H1 (cell line): Measurements from ENCODE around the gene CEP89. TPM values are rescaled to one million over a fixed set of nuclear protein-coding genes. Genes with fewer than 3 reads are reported as not detected.

Source experiments
- CTCF ChIA-PET: fragments of 300-600 bp; sonication (Branson Sonifier 250); formaldehyde crosslinking; loops from one replicate; lab custom pipeline; 2021; ENCODE audit not compliant: partially characterized antibody; lab: Charles Lee
- POLR2A ChIA-PET: fragments of 300-600 bp; sonication (Branson Sonifier 250); formaldehyde crosslinking; loops from one replicate; lab custom pipeline; 2021; ENCODE audit warnings: inconsistent platforms; ENCODE audit not compliant: partially characterized antibody; lab: Charles Lee
- DNase-seq, 2 experiments: peaks; one replicate each; pipeline versions ENCODE4 v3.0.0 to v3.0.0-alpha.2; 2010 to 2022; ENCODE audit warnings: low spot score in 2 of 2, low read depth in 1 of 2, mixed read lengths in 1 of 2
- FAIRE-seq: peaks from 2 replicates; lab custom pipeline; 2011; peaks lifted over from hg19 to GRCh38; lab: Jason Lieb, UNC
- H2AFZ ChIP-seq: 2 replicates; pipeline ENCODE4 v1.8.1; 2012; ENCODE audit warnings: low read length, inconsistent platforms
- H2AK5ac ChIP-seq: 2 replicates; pipeline ENCODE4 v1.6.1; 2013; ENCODE audit warnings: low read depth, low read length
- H2BK120ac ChIP-seq: replicated peaks from 2 replicates; pipeline ENCODE3; 2013; ENCODE audit warnings: low read depth, low read length, inconsistent platforms
- H2BK12ac ChIP-seq: 2 replicates; pipeline ENCODE4 v1.6.1; 2013; ENCODE audit warnings: low read depth, low read length
- H2BK15ac ChIP-seq: 2 replicates; pipeline ENCODE4 v1.6.1; 2013; ENCODE audit warnings: low read length
- H2BK20ac ChIP-seq: 2 replicates; pipeline ENCODE4 v1.6.1; 2013; ENCODE audit warnings: low read length
- H2BK5ac ChIP-seq: 2 replicates; pipeline ENCODE4 v1.6.1; 2013; ENCODE audit warnings: low read depth, low read length
- H3K14ac ChIP-seq: 2 replicates; pipeline ENCODE4 v1.6.1; 2013; ENCODE audit warnings: inconsistent platforms; ENCODE audit not compliant: insufficient read length
- H3K18ac ChIP-seq: 2 replicates; pipeline ENCODE4 v1.6.1; 2013; ENCODE audit warnings: low read length; ENCODE audit errors: extremely low read depth
- H3K23ac ChIP-seq: 2 replicates; pipeline ENCODE4 v1.6.1; 2013; ENCODE audit warnings: inconsistent platforms; ENCODE audit not compliant: insufficient read length
- H3K23me2 ChIP-seq: 2 replicates; pipeline ENCODE4 v1.6.1; 2013; ENCODE audit warnings: low read depth, low read length
- H3K27ac ChIP-seq: 2 replicates; pipeline ENCODE4 v1.6.1; 2011; ENCODE audit warnings: low read depth, low read length, inconsistent platforms
- H3K27me3 ChIP-seq, 4 experiments: replicated peaks in 1 of 4; 1 replicate in 1 of 4; 2 replicates in 3 of 4; pipeline versions ENCODE4 v1.6.1 to v1.8.1; 2011 to 2013; ENCODE audit warnings: low read length in 3 of 4, mild to moderate bottlenecking in 3 of 4, inconsistent platforms in 2 of 4, mixed read lengths in 2 of 4, moderate library complexity in 1 of 4; ENCODE audit not compliant: control insufficient read depth in 3 of 4, insufficient read depth in 3 of 4; ENCODE audit errors: extremely low read depth in 1 of 4
- H3K36me3 ChIP-seq, 4 experiments: 2 replicates each; pipeline versions ENCODE4 v1.6.1 to v1.8.1; 2011 to 2013; ENCODE audit warnings: mild to moderate bottlenecking in 4 of 4, low read length in 3 of 4, moderate library complexity in 2 of 4, control low read depth in 1 of 4, inconsistent platforms in 1 of 4; ENCODE audit not compliant: insufficient read depth in 4 of 4, control insufficient read depth in 2 of 4
- H3K4ac ChIP-seq: replicated peaks from 2 replicates; pipeline ENCODE3; 2013; ENCODE audit warnings: low read length, low read depth, mixed read lengths, inconsistent platforms; ENCODE audit not compliant: insufficient read length
- H3K4me1 ChIP-seq, 4 experiments: replicated peaks in 1 of 4; 1 replicate in 1 of 4; 2 replicates in 3 of 4; pipeline versions ENCODE4 v1.6.1 to v1.8.1; 2011 to 2013; ENCODE audit warnings: low read length in 3 of 4, inconsistent platforms in 2 of 4, mixed read lengths in 1 of 4; ENCODE audit not compliant: insufficient read depth in 4 of 4, control insufficient read depth in 3 of 4
- H3K4me2 ChIP-seq, 2 experiments: 2 replicates each; pipeline versions ENCODE4 v1.6.1 to v1.8.1; 2011 to 2013; ENCODE audit warnings: low read depth in 2 of 2, low read length in 2 of 2, control low read depth in 1 of 2, inconsistent platforms in 1 of 2, mild to moderate bottlenecking in 1 of 2; ENCODE audit not compliant: insufficient read depth in 1 of 2
- H3K4me3 ChIP-seq, 4 experiments: fragments of 200-600, 300-600 bp in 1 of 4; sonication (generic), shearing (Covaris generic), sonication (Bioruptor Twin) in 1 of 4; 2 replicates each; pipeline versions ENCODE4 v1.5.1 to v1.8.1; 2011 to 2016; ENCODE audit warnings: low read length in 4 of 4, low read depth in 3 of 4, control low read depth in 2 of 4, inconsistent platforms in 2 of 4, mild to moderate bottlenecking in 2 of 4, mixed read lengths in 1 of 4, moderate library complexity in 1 of 4; ENCODE audit not compliant: insufficient read depth in 2 of 4; ENCODE audit errors: extremely low read depth in 1 of 4
- H3K56ac ChIP-seq: replicated peaks from 2 replicates; pipeline ENCODE3; 2013; ENCODE audit warnings: low read depth, mild to moderate bottlenecking, mixed read lengths, low read length, inconsistent platforms; ENCODE audit not compliant: insufficient read length
- H3K79me1 ChIP-seq: 2 replicates; pipeline ENCODE4 v1.6.1; 2013; ENCODE audit warnings: low read depth, low read length, control low read depth
- H3K79me2 ChIP-seq, 2 experiments: 2 replicates each; pipeline versions ENCODE4 v1.6.1 to v1.8.1; 2012 to 2013; ENCODE audit warnings: low read length in 2 of 2, mild to moderate bottlenecking in 2 of 2, inconsistent platforms in 1 of 2; ENCODE audit not compliant: insufficient read depth in 2 of 2, control insufficient read depth in 1 of 2
- H3K9ac ChIP-seq, 4 experiments: replicated peaks in 1 of 4; 1 replicate in 1 of 4; 2 replicates in 3 of 4; pipeline versions ENCODE4 v1.6.1 to v1.8.1; 2011 to 2013; ENCODE audit warnings: low read depth in 3 of 4, low read length in 3 of 4, control low read depth in 2 of 4, mild to moderate bottlenecking in 2 of 4, moderate library complexity in 2 of 4, inconsistent platforms in 1 of 4; ENCODE audit errors: extremely low read depth in 1 of 4
- H3K9me3 ChIP-seq, 2 experiments: 2 replicates each; pipeline versions ENCODE4 v1.6.1 to v1.8.1; 2012 to 2013; ENCODE audit warnings: mild to moderate bottlenecking in 2 of 2, moderate library complexity in 2 of 2, control low read depth in 1 of 2, inconsistent platforms in 1 of 2, low read depth in 1 of 2, low read length in 1 of 2, mixed read lengths in 1 of 2; ENCODE audit not compliant: insufficient read depth in 2 of 2
- H4K20me1 ChIP-seq, 2 experiments: replicated peaks in 1 of 2; 2 replicates each; pipeline versions ENCODE3 to v1.8.1; 2011 to 2013; ENCODE audit warnings: inconsistent platforms in 2 of 2, low read length in 2 of 2, mild to moderate bottlenecking in 1 of 2; ENCODE audit not compliant: insufficient read depth in 2 of 2, control insufficient read depth in 1 of 2
- H4K5ac ChIP-seq: 2 replicates; pipeline ENCODE4 v1.6.1; 2013; ENCODE audit warnings: low read length, low read depth, mixed read lengths, inconsistent platforms; ENCODE audit not compliant: insufficient read length
- H4K8ac ChIP-seq: 2 replicates; pipeline ENCODE4 v1.8.0; 2013; ENCODE audit warnings: mild to moderate bottlenecking, moderate library complexity, low read length, inconsistent platforms; ENCODE audit not compliant: insufficient read depth; ENCODE audit errors: extremely low read depth
- H4K91ac ChIP-seq: replicated peaks from 2 replicates; pipeline ENCODE3; 2013; ENCODE audit warnings: low read length, mixed read lengths, inconsistent platforms; ENCODE audit not compliant: insufficient read length
- ATF3 ChIP-seq: IDR thresholded peaks from 2 replicates; pipeline ENCODE4 v1.6.1; 2011; ENCODE audit warnings: low read depth, mild to moderate bottlenecking, low read length; ENCODE audit not compliant: insufficient read depth
- CBX5 ChIP-seq: fragments of 300-800, 300-1000 bp; sonication (generic); IDR thresholded peaks from 2 replicates; pipeline ENCODE4 v1.7.1; 2016; ENCODE audit warnings: antibody characterized with exemption, low read length, low read depth
- JUND ChIP-seq: IDR thresholded peaks from 2 replicates; pipeline ENCODE4 v1.6.1; 2011; ENCODE audit warnings: mild to moderate bottlenecking, improper control_type of control experiment, low read length
- MAX ChIP-seq: IDR thresholded peaks from 2 replicates; pipeline ENCODE4 v1.6.1; 2012; ENCODE audit warnings: inconsistent platforms
- SAP30 ChIP-seq: fragments of 300-600 bp; sonication (generic); IDR thresholded peaks from 2 replicates; pipeline ENCODE4 v1.7.1; 2012; ENCODE audit warnings: low read length, moderate library complexity, mild to moderate bottlenecking, inconsistent platforms; ENCODE audit not compliant: insufficient read depth, insufficient replicate concordance
- SP4 ChIP-seq: IDR thresholded peaks from 2 replicates; pipeline ENCODE4 v1.6.1; 2012; ENCODE audit warnings: low read length, inconsistent platforms
- SRF ChIP-seq: IDR thresholded peaks from 2 replicates; pipeline ENCODE4 v1.6.1; 2011; ENCODE audit warnings: mild to moderate bottlenecking, low read depth, low read length, moderate library complexity
- TAF1 ChIP-seq: IDR thresholded peaks from 2 replicates; pipeline ENCODE4 v1.6.1; 2011; ENCODE audit warnings: mild to moderate bottlenecking, low read depth, low read length
- WGBS, 2 experiments: shearing (Covaris generic) in 1 of 2; methylation state at CpG; one replicate each; pipeline versions ENCODE4 v1.1.6 to v1.1.7; 2013 to 2015; ENCODE audit warnings: low lambda C conversion rate in 2 of 2, mixed read lengths in 2 of 2, inconsistent platforms in 1 of 2, low coverage in 1 of 2, missing lambda C conversion rate in 1 of 2; ENCODE audit not compliant: insufficient replicate concordance in 2 of 2, insufficient coverage in 1 of 2, insufficient read length in 1 of 2; ENCODE audit errors: extremely low coverage in 1 of 2, missing lambda C conversion rate in 1 of 2; 5-methylcytosine and 5-hydroxymethylcytosine counted together
- polyA plus RNA-seq, 7 experiments: library from polyadenylated mRNA; depleted of rRNA in 3 of 7; stranded (reverse) in 5 of 7; unstranded in 2 of 7; fragments of >200 nt in 5 of 7; fragments of 200-250 nt in 2 of 7; gene quantifications; 1 replicate in 5 of 7; 2 replicates in 1 of 7; 4 replicates in 1 of 7; pipeline versions ENCODE4 v1.2.1 to v1.2.3, GENCODE V29; 2011 to 2013; ENCODE audit warnings: missing spikeins in 2 of 7, mixed read lengths in 2 of 7
- total RNA-seq: library from RNA; stranded (reverse); fragmentation: NEBNext Ultra II Directional; extraction: Animal tissue kit (Norgen Biotek cat#: 25700); gene quantifications from 2 replicates; pipeline ENCODE4 v1.2.1, GENCODE V29; 2021

Gene CEP89
- total and polyA plus RNA-seq, 2 of the 8 experiments (the other 6 are each of a cell fraction or from before 2014, with no cell fraction given), result 23.0 to 23.6 TPM

- H2BK12ac ChIP-seq, result no peak overlapping the region
- no peak overlapping the region for H2AK5ac ChIP-seq
- H3K79me1 ChIP-seq, result no peaks in the 10 kb centered on the region
- no peak overlapping the region for H4K5ac ChIP-seq
- no peaks in the 10 kb centered on the region for H3K79me2 ChIP-seq
- H4K8ac ChIP-seq, result no peak overlapping the region
- H3K56ac ChIP-seq, result no peak overlapping the region
- CTCF ChIA-PET, result interaction anchor here (1.5 kb wide), 1 partner anchor 10 kb away, joined by 6 read pairs; no protein-coding TSS in a partner anchor
- no peak overlapping the region for H2AFZ ChIP-seq
- H2BK15ac ChIP-seq, result no peak overlapping the region
- no peak overlapping the region for H3K4ac ChIP-seq
- H3K9me3 ChIP-seq, result no peaks in the 10 kb centered on the region
- H2BK20ac ChIP-seq, result no peak overlapping the region
- H3K27ac ChIP-seq, result no peak overlapping the region
- no peaks in the 10 kb centered on the region for H4K20me1 ChIP-seq
- H4K91ac ChIP-seq, result no peak overlapping the region
- no peak overlapping the region for H3K18ac ChIP-seq
- WGBS, 2 experiments, result 87% methylated on average over 6 of the region's 6 CpGs; no CpG with 5 or more reads in 1 of the 2 experiments
- TF ChIP-seq CBX5, result no peak
- no peak for TF ChIP-seq SAP30
- TF ChIP-seq MAX, result no peak
- TF ChIP-seq SRF, result no peak
- no peak for TF ChIP-seq TAF1
- TF ChIP-seq JUND, result no peak
- no peak for TF ChIP-seq ATF3
- TF ChIP-seq SP4, result no peak
- TF ChIP-seq, all 59 proteins: peak for 0
- DNase-seq (no peak), FAIRE-seq (no peak)
- Histone ChIP-seq H3K23ac (no peak overlapping the region), H3K36me3 (no peaks in the 10 kb centered on the region), H3K27me3 (no peaks in the 10 kb centered on the region), H3K9ac (no peak overlapping the region), H3K4me1 (peaks cover 0 to 4% (median 1%) of the 10 kb centered on the region in 4 experiments; a peak in 4 of 7 replicates), H3K4me2 (no peak overlapping the region), H3K4me3 (no peak overlapping the region), H3K14ac (no peak overlapping the region), H2BK120ac (no peak overlapping the region), H3K23me2 (no peaks in the 10 kb centered on the region), H2BK5ac (no peak overlapping the region)
- POLR2A ChIA-PET, result no interaction called here
Observed at GRCh38 chr19:32865326-32865725, 106.4 kb downstream of the CEP89 start.
